CD14-positive monocyte (primary cell): ENCODE data around the gene ACTBL2. TPM values are rescaled to one million over a fixed set of nuclear protein-coding genes. Genes with fewer than 3 reads are reported as not detected.

Experiments used
- DNase-seq, 3 donors: peaks; one replicate each; pipeline ENCODE4 v3.0.0-alpha.2; 2011 to 2022
- H2AFZ ChIP-seq: 2 replicates; pipeline ENCODE4 v1.6.0; 2012; ENCODE audit warnings: mild to moderate bottlenecking, low read depth, low read length, inconsistent platforms; ENCODE audit not compliant: insufficient read depth, poor library complexity, severe bottlenecking
- H3K27ac ChIP-seq, 2 donors: 1 replicate in 1 of 2; 2 replicates in 1 of 2; pipeline ENCODE4 v1.5.1; 2012 to 2013; ENCODE audit warnings: low read length in 2 of 2, control low read depth in 1 of 2, inconsistent platforms in 1 of 2, low read depth in 1 of 2, mild to moderate bottlenecking in 1 of 2
- H3K27me3 ChIP-seq, 2 donors: one replicate each; pipeline versions ENCODE4 v1.6.0 to v1.6.1; 2011 to 2013; ENCODE audit warnings: low read length in 2 of 2; ENCODE audit not compliant: control insufficient read depth in 2 of 2, insufficient read depth in 2 of 2
- H3K36me3 ChIP-seq, 2 donors: replicated peaks in 1 of 2; 1 replicate in 1 of 2; 2 replicates in 1 of 2; pipeline versions ENCODE4 v1.5.1 to v1.6.1; 2012 to 2013; ENCODE audit warnings: low read length in 2 of 2, control low read depth in 1 of 2, inconsistent platforms in 1 of 2, mild to moderate bottlenecking in 1 of 2; ENCODE audit not compliant: insufficient read depth in 2 of 2, control insufficient read depth in 1 of 2
- H3K4me1 ChIP-seq, 2 donors: 1 replicate in 1 of 2; 2 replicates in 1 of 2; pipeline versions ENCODE4 v1.5.1 to v1.6.1; 2012 to 2013; ENCODE audit warnings: low read length in 2 of 2, control low read depth in 1 of 2, inconsistent platforms in 1 of 2, mild to moderate bottlenecking in 1 of 2, moderate library complexity in 1 of 2; ENCODE audit not compliant: insufficient read depth in 2 of 2, control insufficient read depth in 1 of 2
- H3K4me2 ChIP-seq: replicated peaks from 2 replicates; pipeline ENCODE3; 2012; ENCODE audit warnings: low read length, moderate library complexity, mild to moderate bottlenecking; ENCODE audit not compliant: poor library complexity, severe bottlenecking; ENCODE audit errors: extremely low read depth
- H3K4me3 ChIP-seq, 3 experiments: fragments of 200-600 bp in 1 of 3; sonication (generic) in 1 of 3; replicated peaks in 1 of 3; 1 replicate in 2 of 3; 2 replicates in 1 of 3; pipeline ENCODE4 v1.5.1; 2011 to 2013; ENCODE audit warnings: low read length in 3 of 3, mild to moderate bottlenecking in 3 of 3, control low read depth in 2 of 3, low read depth in 2 of 3, inconsistent platforms in 1 of 3, moderate library complexity in 1 of 3
- H3K79me2 ChIP-seq: 2 replicates; pipeline ENCODE4 v1.6.0; 2012; ENCODE audit warnings: mild to moderate bottlenecking, control low read depth, inconsistent platforms, low read length, moderate library complexity; ENCODE audit not compliant: insufficient read depth
- H3K9ac ChIP-seq: 2 replicates; pipeline ENCODE4 v1.6.0; 2017; ENCODE audit warnings: low read length, mild to moderate bottlenecking; ENCODE audit not compliant: insufficient read depth, poor library complexity, severe bottlenecking
- H3K9me3 ChIP-seq, 2 donors: replicated peaks in 1 of 2; 1 replicate in 1 of 2; 2 replicates in 1 of 2; pipeline versions ENCODE4 v1.5.1 to v1.6.1; 2012 to 2013; ENCODE audit warnings: low read length in 2 of 2, control low read depth in 1 of 2; ENCODE audit not compliant: control insufficient read depth in 1 of 2, insufficient read depth in 1 of 2
- H4K20me1 ChIP-seq: 2 replicates; pipeline ENCODE4 v1.6.0; 2012; ENCODE audit warnings: mild to moderate bottlenecking, low read length, control low read depth, moderate library complexity; ENCODE audit not compliant: insufficient read depth
- H3K27ac Mint-ChIP-seq, 7 donors: one replicate each; pipeline ENCODE4 v1.8.0; 2020; ENCODE audit warnings: mild to moderate bottlenecking in 7 of 7, mixed read lengths in 7 of 7, moderate library complexity in 6 of 7, inconsistent platforms in 2 of 7
- H3K27me3 Mint-ChIP-seq, 3 donors: one replicate each; pipeline ENCODE4 v1.8.0; 2021 to 2022; ENCODE audit warnings: low read depth in 3 of 3, mild to moderate bottlenecking in 3 of 3, mixed read lengths in 3 of 3, moderate library complexity in 3 of 3, inconsistent platforms in 1 of 3
- H3K36me3 Mint-ChIP-seq, 2 donors: one replicate each; pipeline ENCODE4 v1.8.0; 2020; ENCODE audit warnings: mixed read lengths in 2 of 2, inconsistent platforms in 1 of 2, mild to moderate bottlenecking in 1 of 2
- H3K4me1 Mint-ChIP-seq: one replicate; pipeline ENCODE4 v1.8.0; 2020; ENCODE audit warnings: mild to moderate bottlenecking, mixed read lengths
- H3K4me3 Mint-ChIP-seq, 2 donors: one replicate each; pipeline ENCODE4 v1.8.0; 2020; ENCODE audit warnings: mild to moderate bottlenecking in 2 of 2, mixed read lengths in 2 of 2, moderate library complexity in 1 of 2
- H3K9me3 Mint-ChIP-seq, 7 donors: one replicate each; pipeline ENCODE4 v1.8.0; 2020 to 2022; ENCODE audit warnings: mixed read lengths in 7 of 7, mild to moderate bottlenecking in 6 of 7, moderate library complexity in 6 of 7, inconsistent platforms in 2 of 7
- CTCF ChIP-seq: fragments of 200-600 bp; IDR thresholded peaks from one replicate; pipeline ENCODE4 v1.8.0; 2022; ENCODE audit warnings: antibody characterized with exemption, mild to moderate bottlenecking
- WGBS: methylation state at CpG from one replicate; pipeline ENCODE4 v1.1.5; 2013; ENCODE audit warnings: missing lambda C conversion rate; ENCODE audit not compliant: insufficient coverage; 5-methylcytosine and 5-hydroxymethylcytosine counted together
- intact Hi-C, 2 donors: fragments of 100-400 bp; cut with micrococcal nuclease; formaldehyde crosslinking; loops; one replicate each; pipeline versions ENCODE4 v1.15.0 to v1.15.1; 2023
- polyA plus RNA-seq, 3 donors: library from polyadenylated mRNA; depleted of rRNA in 1 of 3; unstranded in 2 of 3; stranded (reverse) in 1 of 3; fragments of 300-500 nt in 2 of 3; fragments of >200 nt in 1 of 3; fragmentation: Illumina TruSeq in 2 of 3; gene quantifications; 1 replicate in 2 of 3; 2 replicates in 1 of 3; pipeline ENCODE4 v1.2.3, GENCODE V29; 2012 to 2021

Gene ACTBL2
- polyA plus RNA-seq, 3 donors: not detected

- peaks cover 0 to 4% (median 0%) of the 10 kb centered on the region in 7 donors for H3K9me3 Mint-ChIP-seq
- H3K27me3 Mint-ChIP-seq: peaks cover 0 to 4% (median 0%) of the 10 kb centered on the region in 3 donors
- H3K27ac Mint-ChIP-seq: no peak overlapping the region
- H3K4me1 ChIP-seq: no peaks in the 10 kb centered on the region
- no peak for TF ChIP-seq CTCF
- no peaks in the 10 kb centered on the region for H3K9me3 ChIP-seq
- H3K4me1 Mint-ChIP-seq: no peaks in the 10 kb centered on the region
- intact Hi-C loops: no loop called here
- no peak overlapping the region for H3K4me2 ChIP-seq
- H2AFZ ChIP-seq: no peak overlapping the region
- H3K36me3 ChIP-seq: no peaks in the 10 kb centered on the region
- no peak overlapping the region for H3K4me3 Mint-ChIP-seq
- no peaks in the 10 kb centered on the region for H3K79me2 ChIP-seq
- H3K9ac ChIP-seq: no peak overlapping the region
- 85% methylated on average over 2 of the region's 6 CpGs for WGBS
- H3K36me3 Mint-ChIP-seq: no peaks in the 10 kb centered on the region
- H4K20me1 ChIP-seq: no peaks in the 10 kb centered on the region
- DNase-seq: no peak
- H3K4me3 ChIP-seq: no peak overlapping the region
- H3K27me3 ChIP-seq: no peaks in the 10 kb centered on the region
- no peak overlapping the region for H3K27ac ChIP-seq
These were observed 50.9 kb downstream of the ACTBL2 start for GRCh38 chr5:57431759-57432158.
